HepG2 (cell line): Measurements from ENCODE around the gene KNCN. TPM values are rescaled to one million over a fixed set of nuclear protein-coding genes. Genes with fewer than 3 reads are reported as not detected.

Experiments used
- ATAC-seq: fragments of 200-7000 bp; cut with Tn5 transposase; 3 replicates; pipeline ENCODE4 v1.9.1; 2020; ENCODE audit warnings: mild to moderate bottlenecking, moderate library complexity
- BruUV-seq: library from RNA; stranded (reverse); fragments of 400-500 nt; replicated peaks from 2 replicates; lab custom pipeline; 2021; lab: Mats Ljungman, UMichigan
- CTCF ChIA-PET: fragments of 300-600 bp; formaldehyde crosslinking; extraction: SDS; loops from one replicate; lab custom pipeline; 2021; ENCODE audit warnings: low total read pairs, inconsistent platforms, low intra/inter-chr PET ratio; lab: Yijun Ruan, JAX
- POLR2A ChIA-PET: fragments of 350-600 bp; sonication (Branson Sonifier 250); formaldehyde crosslinking; loops from one replicate; lab custom pipeline; 2020; ENCODE audit warnings: antibody characterized with exemption, inconsistent platforms; lab: Yijun Ruan, JAX
- DNase-seq: peaks from one replicate; pipeline ENCODE4 v3.0.0-alpha.2; 2015; ENCODE audit warnings: low spot score
- FAIRE-seq: peaks from 3 replicates; lab custom pipeline; 2011; peaks lifted over from hg19 to GRCh38; lab: Jason Lieb, UNC
- H2AFZ ChIP-seq: one replicate; pipeline ENCODE4 v1.6.1; 2011; ENCODE audit warnings: low read length, inconsistent platforms
- H3K27ac ChIP-seq: fragments of 300-600 bp; 3 replicates; pipeline ENCODE4 v1.8.0; 2011; ENCODE audit warnings: mixed run types, mild to moderate bottlenecking, mixed read lengths, low read length, inconsistent platforms; ENCODE audit not compliant: insufficient read depth; ENCODE audit errors: extremely low read length
- H3K27me3 ChIP-seq, 2 experiments: fragments of 200-600 bp in 1 of 2; 2 replicates in 1 of 2; 3 replicates in 1 of 2; pipeline versions ENCODE4 v1.6.0 to v1.8.0; 2011; ENCODE audit warnings: low read length in 2 of 2, mild to moderate bottlenecking in 2 of 2, moderate library complexity in 2 of 2, inconsistent platforms in 1 of 2; ENCODE audit not compliant: insufficient read depth in 2 of 2, control insufficient read depth in 1 of 2
- H3K36me3 ChIP-seq, 2 experiments: fragments of 200-600 bp in 1 of 2; replicated peaks in 1 of 2; 2 replicates in 1 of 2; 3 replicates in 1 of 2; pipeline versions ENCODE4 v1.5.1 to v1.8.0; 2011; ENCODE audit warnings: low read length in 2 of 2, inconsistent platforms in 1 of 2; ENCODE audit not compliant: insufficient read depth in 2 of 2, control insufficient read depth in 1 of 2
- H3K4me1 ChIP-seq: 2 replicates; pipeline ENCODE4 v1.5.1; 2012; ENCODE audit warnings: low read length, inconsistent platforms; ENCODE audit not compliant: insufficient read depth
- H3K4me2 ChIP-seq: 2 replicates; pipeline ENCODE4 v1.6.0; 2011; ENCODE audit warnings: low read depth, low read length, inconsistent platforms
- H3K4me3 ChIP-seq, 3 experiments: fragments of 200-600 bp in 1 of 3; sonication (generic), shearing (Covaris generic) in 1 of 3; replicated peaks in 1 of 3; 2 replicates each; pipeline ENCODE4 v1.5.1; 2011 to 2016; ENCODE audit warnings: low read length in 3 of 3, inconsistent platforms in 2 of 3, low read depth in 2 of 3, mild to moderate bottlenecking in 2 of 3, control low read depth in 1 of 3, mixed read lengths in 1 of 3; ENCODE audit not compliant: insufficient read depth in 1 of 3
- H3K79me2 ChIP-seq: one replicate; pipeline ENCODE4 v1.6.1; 2011; ENCODE audit warnings: low read length, inconsistent platforms; ENCODE audit not compliant: insufficient read depth
- H3K9ac ChIP-seq: 2 replicates; pipeline ENCODE4 v1.6.0; 2011; ENCODE audit warnings: mild to moderate bottlenecking, low read depth, low read length, inconsistent platforms; ENCODE audit not compliant: insufficient read depth
- H3K9me3 ChIP-seq: 2 replicates; pipeline ENCODE4 v1.5.1; 2012; ENCODE audit warnings: mild to moderate bottlenecking, low read length
- H4K20me1 ChIP-seq: 2 replicates; pipeline ENCODE4 v1.6.0; 2011; ENCODE audit warnings: inconsistent platforms, mild to moderate bottlenecking, low read length, moderate library complexity; ENCODE audit not compliant: insufficient read depth
- HDAC2 ChIP-seq: sonication (generic); formaldehyde crosslinking; IDR thresholded peaks from 2 replicates; pipeline ENCODE4 v1.4.0; 2020; ENCODE audit warnings: missing genetic modification reagents
- HIC2 ChIP-seq: sonication (generic); formaldehyde crosslinking; IDR thresholded peaks from 2 replicates; pipeline ENCODE4 v1.9.0; 2022; ENCODE audit warnings: low read depth, missing genetic modification reagents
- MXI1 ChIP-seq: IDR thresholded peaks from 3 replicates; pipeline ENCODE4 v1.6.1; 2012; ENCODE audit warnings: low read depth, low read length, inconsistent platforms, borderline replicate concordance
- UBTF ChIP-seq: sonication (generic); formaldehyde crosslinking; IDR thresholded peaks from 2 replicates; pipeline ENCODE4 v1.4.0; 2020; ENCODE audit warnings: mild to moderate bottlenecking, missing genetic modification reagents
- ZNF781 ChIP-seq: sonication (generic); formaldehyde crosslinking; IDR thresholded peaks from 2 replicates; pipeline ENCODE4 v1.5.1; 2020; ENCODE audit warnings: borderline replicate concordance, mild to moderate bottlenecking, missing genetic modification reagents; ENCODE audit errors: not compliant biosample characterization
- WGBS: methylation state at CpG from one replicate; pipeline ENCODE4 v1.1.6; 2017; ENCODE audit warnings: low lambda C conversion rate; 5-methylcytosine and 5-hydroxymethylcytosine counted together
- in situ Hi-C: cut with HindIII; loops from 2 replicates; pipeline ENCODE4 v1.10.0; 2017; ENCODE audit warnings: low pct_unique_long_range_greater_than_20kb; ENCODE audit not compliant: extremely low pct_ligation_motif_present
- intact Hi-C: fragments of 100-400 bp; cut with micrococcal nuclease; formaldehyde crosslinking; loops from one replicate; pipeline ENCODE4 v1.10.0; 2022; ENCODE audit not compliant: unreplicated experiment
- polyA plus RNA-seq, 8 experiments: library from polyadenylated mRNA; depleted of rRNA in 3 of 8; stranded (reverse) in 7 of 8; unstranded in 1 of 8; fragments of >200 nt; fragmentation: Illumina TruSeq in 4 of 8; extraction: Trizol in 4 of 8; gene quantifications; 2 replicates each; pipeline versions ENCODE4 v1.2.1 to v1.2.3, GENCODE V29; 2011 to 2016; ENCODE audit warnings: low read depth in 4 of 8, missing spikeins in 1 of 8, mixed read lengths in 1 of 8; ENCODE audit not compliant: insufficient read depth in 1 of 8
- total RNA-seq, 5 experiments: library from RNA; depleted of rRNA; stranded (reverse); fragments of >200 nt; fragmentation: Illumina TruSeq; extraction: Trizol; gene quantifications; 2 replicates each; pipeline ENCODE4 v1.2.3, GENCODE V29; 2016; ENCODE audit warnings: low read depth in 1 of 5
- TF ChIP-seq, protein P1 (sequence below): sonication (generic); formaldehyde crosslinking; IDR thresholded peaks from 2 replicates; pipeline ENCODE4 v1.4.0; 2020; ENCODE audit warnings: missing genetic modification reagents, mild to moderate bottlenecking, borderline replicate concordance
- TF ChIP-seq, protein P2 (sequence below): sonication (generic); formaldehyde crosslinking; IDR thresholded peaks from 2 replicates; pipeline ENCODE4 v1.4.0; 2020; ENCODE audit warnings: mild to moderate bottlenecking, missing genetic modification reagents
- TF ChIP-seq, protein P3 (sequence below): sonication (generic); formaldehyde crosslinking; IDR thresholded peaks from 2 replicates; pipeline ENCODE4 v1.5.1; 2020; ENCODE audit warnings: mild to moderate bottlenecking, moderate library complexity, missing genetic modification reagents

KNCN gene
- total and polyA plus RNA-seq, 2 of the 13 experiments (the other 11 are each of a cell fraction or from before 2014, with no cell fraction given) = not detected

DNA sequence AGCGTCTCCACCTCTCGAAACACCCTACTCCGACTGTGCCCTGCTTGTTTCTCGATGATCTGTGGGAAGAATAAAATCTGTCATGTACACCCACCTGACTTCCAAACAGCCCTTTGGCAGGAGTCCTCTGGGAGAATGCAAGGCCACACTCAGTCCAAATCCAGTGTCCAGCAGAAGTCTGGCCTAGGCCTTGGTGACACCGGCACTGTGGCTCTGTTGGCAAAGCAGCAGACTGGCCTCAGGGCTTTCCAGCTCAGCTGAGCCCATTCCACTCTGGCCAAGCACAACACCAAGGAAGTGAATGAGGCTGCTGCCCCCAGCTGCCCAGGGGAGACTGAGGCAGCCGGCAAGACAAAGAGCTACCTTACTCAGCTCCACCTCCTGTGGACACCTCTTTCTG is 25.1 kb upstream of the KNCN start:
- POLR2A ChIA-PET = no interaction called here
- TF ChIP-seq, protein P1, sequence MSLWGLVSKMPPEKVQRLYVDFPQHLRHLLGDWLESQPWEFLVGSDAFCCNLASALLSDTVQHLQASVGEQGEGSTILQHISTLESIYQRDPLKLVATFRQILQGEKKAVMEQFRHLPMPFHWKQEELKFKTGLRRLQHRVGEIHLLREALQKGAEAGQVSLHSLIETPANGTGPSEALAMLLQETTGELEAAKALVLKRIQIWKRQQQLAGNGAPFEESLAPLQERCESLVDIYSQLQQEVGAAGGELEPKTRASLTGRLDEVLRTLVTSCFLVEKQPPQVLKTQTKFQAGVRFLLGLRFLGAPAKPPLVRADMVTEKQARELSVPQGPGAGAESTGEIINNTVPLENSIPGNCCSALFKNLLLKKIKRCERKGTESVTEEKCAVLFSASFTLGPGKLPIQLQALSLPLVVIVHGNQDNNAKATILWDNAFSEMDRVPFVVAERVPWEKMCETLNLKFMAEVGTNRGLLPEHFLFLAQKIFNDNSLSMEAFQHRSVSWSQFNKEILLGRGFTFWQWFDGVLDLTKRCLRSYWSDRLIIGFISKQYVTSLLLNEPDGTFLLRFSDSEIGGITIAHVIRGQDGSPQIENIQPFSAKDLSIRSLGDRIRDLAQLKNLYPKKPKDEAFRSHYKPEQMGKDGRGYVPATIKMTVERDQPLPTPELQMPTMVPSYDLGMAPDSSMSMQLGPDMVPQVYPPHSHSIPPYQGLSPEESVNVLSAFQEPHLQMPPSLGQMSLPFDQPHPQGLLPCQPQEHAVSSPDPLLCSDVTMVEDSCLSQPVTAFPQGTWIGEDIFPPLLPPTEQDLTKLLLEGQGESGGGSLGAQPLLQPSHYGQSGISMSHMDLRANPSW = no peak
- TF ChIP-seq HDAC2 (CRISPR knock-in tag) (no peak), ZNF781 (CRISPR knock-in tag) (no peak), UBTF (CRISPR knock-in tag) (no peak), HIC2 (CRISPR knock-in tag) (no peak), MXI1 (no peak)
- TF ChIP-seq, protein P2, sequence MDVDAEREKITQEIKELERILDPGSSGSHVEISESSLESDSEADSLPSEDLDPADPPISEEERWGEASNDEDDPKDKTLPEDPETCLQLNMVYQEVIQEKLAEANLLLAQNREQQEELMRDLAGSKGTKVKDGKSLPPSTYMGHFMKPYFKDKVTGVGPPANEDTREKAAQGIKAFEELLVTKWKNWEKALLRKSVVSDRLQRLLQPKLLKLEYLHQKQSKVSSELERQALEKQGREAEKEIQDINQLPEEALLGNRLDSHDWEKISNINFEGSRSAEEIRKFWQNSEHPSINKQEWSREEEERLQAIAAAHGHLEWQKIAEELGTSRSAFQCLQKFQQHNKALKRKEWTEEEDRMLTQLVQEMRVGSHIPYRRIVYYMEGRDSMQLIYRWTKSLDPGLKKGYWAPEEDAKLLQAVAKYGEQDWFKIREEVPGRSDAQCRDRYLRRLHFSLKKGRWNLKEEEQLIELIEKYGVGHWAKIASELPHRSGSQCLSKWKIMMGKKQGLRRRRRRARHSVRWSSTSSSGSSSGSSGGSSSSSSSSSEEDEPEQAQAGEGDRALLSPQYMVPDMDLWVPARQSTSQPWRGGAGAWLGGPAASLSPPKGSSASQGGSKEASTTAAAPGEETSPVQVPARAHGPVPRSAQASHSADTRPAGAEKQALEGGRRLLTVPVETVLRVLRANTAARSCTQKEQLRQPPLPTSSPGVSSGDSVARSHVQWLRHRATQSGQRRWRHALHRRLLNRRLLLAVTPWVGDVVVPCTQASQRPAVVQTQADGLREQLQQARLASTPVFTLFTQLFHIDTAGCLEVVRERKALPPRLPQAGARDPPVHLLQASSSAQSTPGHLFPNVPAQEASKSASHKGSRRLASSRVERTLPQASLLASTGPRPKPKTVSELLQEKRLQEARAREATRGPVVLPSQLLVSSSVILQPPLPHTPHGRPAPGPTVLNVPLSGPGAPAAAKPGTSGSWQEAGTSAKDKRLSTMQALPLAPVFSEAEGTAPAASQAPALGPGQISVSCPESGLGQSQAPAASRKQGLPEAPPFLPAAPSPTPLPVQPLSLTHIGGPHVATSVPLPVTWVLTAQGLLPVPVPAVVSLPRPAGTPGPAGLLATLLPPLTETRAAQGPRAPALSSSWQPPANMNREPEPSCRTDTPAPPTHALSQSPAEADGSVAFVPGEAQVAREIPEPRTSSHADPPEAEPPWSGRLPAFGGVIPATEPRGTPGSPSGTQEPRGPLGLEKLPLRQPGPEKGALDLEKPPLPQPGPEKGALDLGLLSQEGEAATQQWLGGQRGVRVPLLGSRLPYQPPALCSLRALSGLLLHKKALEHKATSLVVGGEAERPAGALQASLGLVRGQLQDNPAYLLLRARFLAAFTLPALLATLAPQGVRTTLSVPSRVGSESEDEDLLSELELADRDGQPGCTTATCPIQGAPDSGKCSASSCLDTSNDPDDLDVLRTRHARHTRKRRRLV (CRISPR knock-in tag) = no peak
- TF ChIP-seq, protein P3, sequence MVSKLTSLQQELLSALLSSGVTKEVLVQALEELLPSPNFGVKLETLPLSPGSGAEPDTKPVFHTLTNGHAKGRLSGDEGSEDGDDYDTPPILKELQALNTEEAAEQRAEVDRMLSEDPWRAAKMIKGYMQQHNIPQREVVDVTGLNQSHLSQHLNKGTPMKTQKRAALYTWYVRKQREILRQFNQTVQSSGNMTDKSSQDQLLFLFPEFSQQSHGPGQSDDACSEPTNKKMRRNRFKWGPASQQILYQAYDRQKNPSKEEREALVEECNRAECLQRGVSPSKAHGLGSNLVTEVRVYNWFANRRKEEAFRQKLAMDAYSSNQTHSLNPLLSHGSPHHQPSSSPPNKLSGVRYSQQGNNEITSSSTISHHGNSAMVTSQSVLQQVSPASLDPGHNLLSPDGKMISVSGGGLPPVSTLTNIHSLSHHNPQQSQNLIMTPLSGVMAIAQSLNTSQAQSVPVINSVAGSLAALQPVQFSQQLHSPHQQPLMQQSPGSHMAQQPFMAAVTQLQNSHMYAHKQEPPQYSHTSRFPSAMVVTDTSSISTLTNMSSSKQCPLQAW (CRISPR knock-in tag) = no peak

More for the DNA sequence above, 25.1 kb upstream of the KNCN start:
- H2AFZ ChIP-seq = no peak overlapping the region
- H3K9me3 ChIP-seq = no peaks in the 10 kb centered on the region
- H3K79me2 ChIP-seq = no peaks in the 10 kb centered on the region
- peaks cover 15 to 33% of the 10 kb centered on the region in 2 experiments; a peak in 4 of 5 replicates for H3K36me3 ChIP-seq
- WGBS = 94% methylated on average over 6 of the region's 6 CpGs
- H3K4me1 ChIP-seq = peaks cover 6% of the 10 kb centered on the region
- H3K27ac ChIP-seq = no peak overlapping the region
- DNase-seq (no peak), ATAC-seq (no peak), FAIRE-seq (no peak)
- in situ Hi-C loops (no loop called here), intact Hi-C loops (no loop called here)
- no peak overlapping the region for H3K9ac ChIP-seq
- no peaks in the 10 kb centered on the region for H3K27me3 ChIP-seq
- CTCF ChIA-PET = no interaction called here
- no peak overlapping the region for H3K4me2 ChIP-seq
- H4K20me1 ChIP-seq = no peaks in the 10 kb centered on the region
- BruUV-seq = no TSS peak
- H3K4me3 ChIP-seq = no peak overlapping the region
